NCI-H748 (cell line): Measurements from ENCODE around the gene IDH3G.

Experiments used
- DNase-seq: peaks from one replicate; lab custom pipeline; 2025; ENCODE audit not compliant: unreplicated experiment; lab: John Stamatoyannopoulos, UW

Gene IDH3G

DNA sequence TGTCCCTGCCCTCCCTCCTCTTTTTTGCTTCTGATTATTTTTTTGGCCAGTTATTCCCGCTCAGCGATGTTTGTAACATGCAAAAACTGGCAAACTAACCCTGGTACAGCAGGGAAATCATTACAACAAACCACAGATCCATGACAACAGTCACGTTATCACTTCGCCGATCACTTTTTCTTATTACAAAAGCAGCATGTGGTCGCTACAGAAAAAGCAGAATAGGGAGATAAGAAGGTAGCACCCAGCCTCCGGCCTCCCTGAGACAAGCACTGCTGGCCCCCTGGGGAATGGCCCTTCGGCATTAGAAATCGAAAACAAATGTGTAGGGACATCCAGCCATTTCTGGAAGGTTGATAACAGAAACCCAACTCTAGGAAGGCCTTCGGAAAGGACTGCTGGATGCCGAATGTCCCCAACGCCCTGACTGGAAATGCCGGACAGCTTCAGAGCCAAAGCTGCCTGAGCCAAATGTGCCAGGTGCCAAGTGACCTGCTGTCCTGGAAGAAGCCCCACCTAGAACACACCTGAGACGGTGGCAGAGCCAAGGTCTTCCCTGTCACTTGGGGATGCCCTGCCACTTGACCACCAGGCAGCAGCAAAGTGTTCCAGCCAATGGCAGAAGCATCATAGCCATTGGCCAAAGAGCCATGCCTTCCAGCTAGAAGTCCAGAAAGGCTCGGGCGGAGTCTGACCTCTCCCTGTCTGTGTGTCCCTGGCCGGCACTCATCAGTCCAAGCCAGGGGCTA is 2.9 kb downstream of the IDH3G start:
- DNase-seq = no peak

DNA sequence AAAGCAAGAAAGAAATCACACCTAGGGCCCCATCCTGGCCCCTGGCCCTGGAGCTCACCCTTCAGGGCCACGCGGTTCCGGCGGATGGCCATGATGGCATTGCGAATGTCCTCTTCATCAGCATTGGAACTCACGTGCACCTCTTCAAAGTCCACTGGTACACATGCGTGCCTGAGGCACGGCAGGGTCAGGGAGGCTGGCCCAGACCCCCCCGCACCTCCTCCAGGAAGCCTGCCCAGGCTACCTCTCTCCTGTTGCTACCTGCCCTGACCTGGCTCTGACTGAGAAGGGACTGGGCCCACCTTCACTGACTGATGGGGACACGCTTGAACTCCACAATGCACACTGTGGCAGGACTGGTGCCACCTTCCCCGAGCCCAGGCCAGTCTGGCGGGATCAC is 4.5 kb downstream of the IDH3G start:
- no peak for DNase-seq

DNA sequence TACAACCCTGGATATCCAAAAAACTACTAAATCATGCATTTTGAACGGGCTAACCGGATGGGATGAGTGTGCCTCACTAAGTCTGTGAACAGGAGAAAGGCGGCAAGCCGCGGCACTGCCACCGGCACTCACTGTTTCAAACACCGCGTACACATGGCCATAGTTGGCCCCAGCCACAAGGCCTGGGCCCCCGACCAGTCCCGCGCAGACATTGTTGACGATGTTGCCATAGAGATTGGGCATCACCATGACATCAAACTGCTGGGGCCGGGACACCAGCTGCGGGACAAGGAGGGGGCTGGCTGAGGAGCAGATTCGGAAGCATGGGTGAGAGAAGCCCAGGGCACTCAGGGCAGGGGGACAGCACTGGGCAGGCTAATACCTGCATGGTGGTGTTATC is 7.5 kb downstream of the IDH3G start:
- DNase-seq = no peak

DNA sequence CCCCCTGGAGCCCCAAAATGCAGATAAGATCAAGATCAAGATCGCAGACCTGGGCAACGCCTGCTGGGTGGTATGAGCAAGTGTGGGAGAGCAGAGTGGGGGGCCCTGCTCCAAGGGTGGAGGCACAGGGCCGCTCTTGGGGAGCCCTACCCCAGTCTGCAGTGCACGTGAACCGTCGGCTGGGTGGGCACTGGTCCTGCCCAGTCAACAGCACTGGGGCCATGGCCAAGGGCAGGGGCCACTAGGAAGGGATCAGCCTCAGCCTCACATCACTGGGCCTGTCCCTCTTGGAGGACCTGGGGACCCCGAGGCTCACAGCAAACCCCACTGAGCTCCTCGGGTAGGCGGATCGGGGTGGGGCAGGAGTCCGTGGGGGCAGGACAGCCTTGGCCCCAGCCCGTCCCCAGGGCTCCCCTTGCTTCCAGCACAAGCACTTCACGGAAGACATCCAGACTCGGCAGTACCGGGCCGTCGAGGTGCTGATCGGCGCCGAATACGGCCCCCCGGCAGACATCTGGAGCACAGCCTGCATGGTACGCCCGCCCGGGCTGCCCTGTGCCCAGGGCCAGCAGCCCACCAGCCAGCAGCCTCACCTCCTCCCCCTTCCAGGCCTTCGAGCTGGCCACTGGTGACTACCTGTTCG is 9.7 kb downstream of the IDH3G start:
- DNase-seq = no peak

DNA sequence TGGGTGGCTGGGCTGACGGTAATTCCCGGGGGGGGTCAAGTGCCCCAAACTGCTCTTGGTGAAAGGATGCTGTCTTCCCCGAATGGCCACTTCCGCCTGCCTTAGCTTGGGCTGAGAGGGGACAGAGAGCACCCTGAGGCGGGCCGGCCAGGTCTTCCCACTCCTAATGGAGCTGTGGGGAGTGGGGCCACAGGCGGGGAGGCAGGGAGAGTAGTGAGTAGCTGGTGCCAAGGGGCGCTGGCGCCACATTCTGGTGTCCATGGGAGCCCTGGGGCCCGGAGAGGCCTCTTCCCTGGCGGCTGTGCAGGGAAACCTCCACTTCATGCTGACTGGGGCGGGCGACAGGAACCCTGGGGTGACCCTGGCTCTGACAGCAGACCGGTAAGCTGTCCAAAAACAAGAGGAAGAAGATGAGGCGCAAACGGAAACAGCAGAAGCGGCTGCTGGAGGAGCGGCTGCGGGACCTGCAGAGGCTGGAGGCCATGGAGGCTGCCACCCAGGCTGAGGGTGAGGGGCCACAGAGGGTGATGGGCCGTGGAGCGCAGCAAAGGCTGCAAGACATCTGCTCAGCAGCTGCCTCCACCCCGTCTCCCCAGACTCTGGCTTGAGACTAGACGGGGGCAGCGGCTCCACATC is 10.7 kb downstream of the IDH3G start:
- no peak for DNase-seq

DNA sequence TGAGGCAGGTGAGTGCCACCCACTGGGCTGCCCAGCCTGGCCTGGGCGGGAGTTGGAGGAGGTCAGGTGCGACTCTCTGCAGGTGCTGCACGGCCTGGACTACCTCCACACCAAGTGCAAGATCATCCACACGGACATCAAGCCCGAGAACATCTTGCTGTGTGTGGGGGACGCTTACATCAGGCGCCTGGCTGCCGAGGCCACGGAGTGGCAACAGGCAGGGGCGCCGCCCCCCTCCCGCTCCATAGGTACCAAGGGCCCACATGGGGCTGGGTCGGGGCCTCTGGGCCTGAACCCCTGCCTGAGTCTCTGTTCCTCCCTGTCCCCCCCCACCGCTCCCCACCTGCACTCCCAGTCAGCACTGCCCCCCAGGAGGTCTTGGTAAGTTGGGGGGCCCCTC is 11.3 kb downstream of the IDH3G start:
- no peak for DNase-seq

DNA sequence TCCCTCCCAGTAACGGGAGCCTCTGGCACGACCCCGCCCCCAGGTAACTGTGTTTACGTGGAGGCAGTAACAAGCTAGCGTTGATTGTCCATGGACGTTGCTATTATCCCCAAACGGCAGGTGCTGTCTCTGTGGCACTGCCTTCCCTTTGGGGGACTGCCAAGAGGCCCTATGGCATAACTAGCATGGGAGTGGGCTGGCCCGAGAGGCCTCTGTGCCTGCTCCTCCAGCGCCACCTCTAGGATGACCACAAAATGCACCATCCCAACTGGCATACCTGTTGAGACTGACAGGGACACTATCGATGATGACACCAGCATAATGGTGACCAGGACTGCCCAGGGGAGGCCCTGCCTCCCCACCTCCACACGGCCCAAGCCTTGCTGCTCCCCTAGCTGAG is 11.9 kb downstream of the IDH3G start:
- DNase-seq = peak; percentile 92

DNA sequence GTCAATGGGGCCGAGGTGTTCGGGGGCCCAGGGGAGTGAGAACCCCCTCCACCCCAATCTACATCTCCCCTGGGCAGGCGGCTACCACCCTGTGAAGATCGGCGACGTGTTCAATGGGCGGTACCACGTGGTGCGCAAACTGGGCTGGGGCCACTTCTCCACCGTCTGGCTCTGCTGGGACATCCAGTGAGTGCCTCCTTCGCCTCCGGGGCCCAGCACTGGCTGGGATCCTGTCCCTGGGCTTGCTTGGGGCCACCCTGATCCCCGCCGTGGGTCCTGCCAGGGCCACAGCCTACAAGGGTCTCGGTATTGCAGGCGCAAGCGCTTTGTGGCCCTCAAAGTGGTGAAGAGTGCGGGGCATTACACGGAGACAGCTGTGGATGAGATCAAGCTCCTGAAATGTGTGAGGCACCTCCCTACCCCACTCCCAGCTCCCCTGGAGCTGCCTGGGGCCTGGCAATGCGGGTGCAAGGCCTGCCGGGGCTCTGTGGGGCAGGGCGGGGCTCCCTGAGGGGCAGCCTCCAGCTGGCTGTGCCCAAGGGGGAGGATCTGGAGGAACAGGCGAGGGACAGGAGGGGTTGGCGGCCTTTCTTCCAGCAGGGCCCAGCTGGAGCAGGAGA is 12.6 kb downstream of the IDH3G start:
- DNase-seq = no peak

DNA sequence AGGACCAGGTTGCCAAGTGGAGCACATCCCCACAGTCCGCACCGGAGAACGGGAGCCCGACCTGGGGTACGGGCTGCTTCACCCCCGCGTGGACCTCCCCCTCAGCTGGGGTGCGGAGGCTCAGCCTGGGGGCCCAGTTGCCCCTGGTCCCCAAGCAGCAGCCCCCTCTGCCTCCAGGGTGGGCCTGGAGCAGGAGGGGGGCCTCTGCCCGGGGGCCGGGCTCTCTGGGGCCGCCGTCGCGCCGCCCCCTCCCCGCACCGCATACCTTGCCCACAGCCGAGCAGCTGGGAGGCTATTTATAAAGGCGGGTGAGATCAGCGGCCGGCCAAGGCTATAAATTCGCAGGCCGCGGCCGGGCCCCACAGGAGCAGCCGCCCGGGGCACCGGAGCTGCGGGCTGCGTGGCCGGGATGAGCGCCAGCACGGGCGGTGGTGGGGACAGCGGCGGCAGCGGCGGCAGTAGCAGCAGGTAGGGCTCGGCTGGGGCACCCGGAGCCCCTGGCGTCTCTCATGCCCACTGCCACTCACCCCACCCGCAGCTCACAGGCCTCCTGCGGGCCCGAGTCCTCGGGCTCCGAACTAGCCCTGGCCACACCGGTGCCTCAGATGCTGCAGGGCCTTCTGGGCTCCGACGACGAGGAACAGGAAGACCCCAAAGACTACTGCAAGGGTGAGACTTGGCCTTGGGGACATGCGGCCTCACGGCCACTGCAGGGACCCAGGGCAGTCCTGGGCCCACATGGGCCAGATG is 13.3 kb downstream of the IDH3G start, which contains the start of gene SRPK3:
TSS of gene SRPK3 (plus strand) at position 364 of the 750 bp plus-strand sequence. CDS start at position 410, 46 bp downstream.
- no peak for DNase-seq

DNA sequence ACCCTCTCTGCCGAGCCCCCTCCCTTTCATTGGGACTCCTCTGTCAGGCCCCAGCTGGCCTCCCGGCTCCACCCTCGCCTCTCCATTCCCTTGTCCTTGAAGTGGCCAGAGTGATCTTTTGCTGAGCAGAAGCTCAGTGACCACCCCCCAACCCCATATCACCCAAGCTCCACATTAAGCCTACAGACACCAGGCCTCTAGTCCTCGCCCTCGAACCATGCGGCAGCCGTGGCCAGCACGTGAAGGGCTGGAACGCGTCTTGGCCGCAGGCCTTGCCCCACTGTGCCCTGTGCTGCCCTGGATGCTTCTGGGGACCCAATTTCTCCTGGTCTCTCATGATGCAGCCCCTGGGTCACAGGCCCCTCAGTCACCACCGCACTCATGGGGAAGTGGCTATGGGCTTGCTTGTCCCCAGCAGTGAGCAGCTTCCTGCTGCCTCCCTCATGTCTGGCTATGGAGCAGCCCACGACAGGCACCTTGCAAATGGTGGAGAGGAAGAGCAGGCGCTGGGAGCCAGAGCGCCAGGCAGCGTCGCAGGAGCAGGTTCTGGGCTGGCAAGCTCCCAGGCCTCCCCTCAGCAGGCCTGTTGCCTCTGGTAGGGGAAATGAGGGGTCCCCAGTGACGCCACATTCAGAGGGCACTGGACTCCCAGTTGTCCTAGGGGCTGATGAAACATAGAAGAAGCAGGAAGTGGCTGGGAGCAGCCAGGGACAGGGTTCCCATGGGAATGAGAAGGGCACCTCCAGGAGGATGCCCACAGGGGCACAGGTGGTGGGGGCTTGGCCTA is 14.1 kb downstream of the IDH3G start:
- DNase-seq = no peak

DNA sequence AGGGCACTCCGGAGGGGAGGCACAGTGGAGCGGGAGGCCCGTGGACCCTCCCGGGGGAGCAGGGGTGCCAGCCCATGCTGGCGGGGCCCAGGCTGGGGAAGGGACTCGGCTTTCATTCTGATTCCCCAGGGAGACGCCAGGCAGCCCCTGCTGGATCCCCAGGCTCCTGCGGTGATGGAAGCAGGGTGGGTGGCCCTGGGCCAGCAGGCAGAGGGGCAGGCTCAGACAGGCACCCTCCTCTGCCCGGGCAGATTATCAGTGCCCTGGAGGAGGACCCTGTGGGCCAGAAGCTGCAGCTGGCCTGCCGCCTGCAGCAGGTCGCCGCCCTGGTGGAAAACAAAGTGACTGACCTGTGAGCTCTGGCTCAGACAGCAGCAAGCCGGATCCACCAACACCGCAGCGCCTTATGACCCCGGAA is 15.5 kb downstream of the IDH3G start:
- no peak for DNase-seq

DNA sequence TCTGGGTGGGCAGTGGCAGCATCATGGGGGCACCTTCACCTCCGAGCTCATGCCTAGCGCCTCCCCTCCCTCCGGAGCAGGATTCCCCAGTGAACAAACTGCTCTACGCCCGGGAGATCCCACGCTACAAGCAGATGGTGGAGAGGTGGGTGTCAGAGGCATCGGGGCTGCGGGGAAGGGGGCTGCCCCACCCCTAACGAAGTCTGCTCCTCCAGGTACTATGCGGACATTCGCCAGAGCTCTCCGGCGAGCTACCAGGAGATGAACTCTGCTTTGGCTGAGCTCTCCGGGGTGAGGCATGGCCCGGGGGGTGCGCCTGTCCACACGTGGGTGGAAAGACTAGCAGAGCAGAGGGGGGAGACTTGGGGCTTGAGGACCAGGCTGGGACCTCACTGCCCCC is 16.0 kb downstream of the IDH3G start:
- no peak for DNase-seq

DNA sequence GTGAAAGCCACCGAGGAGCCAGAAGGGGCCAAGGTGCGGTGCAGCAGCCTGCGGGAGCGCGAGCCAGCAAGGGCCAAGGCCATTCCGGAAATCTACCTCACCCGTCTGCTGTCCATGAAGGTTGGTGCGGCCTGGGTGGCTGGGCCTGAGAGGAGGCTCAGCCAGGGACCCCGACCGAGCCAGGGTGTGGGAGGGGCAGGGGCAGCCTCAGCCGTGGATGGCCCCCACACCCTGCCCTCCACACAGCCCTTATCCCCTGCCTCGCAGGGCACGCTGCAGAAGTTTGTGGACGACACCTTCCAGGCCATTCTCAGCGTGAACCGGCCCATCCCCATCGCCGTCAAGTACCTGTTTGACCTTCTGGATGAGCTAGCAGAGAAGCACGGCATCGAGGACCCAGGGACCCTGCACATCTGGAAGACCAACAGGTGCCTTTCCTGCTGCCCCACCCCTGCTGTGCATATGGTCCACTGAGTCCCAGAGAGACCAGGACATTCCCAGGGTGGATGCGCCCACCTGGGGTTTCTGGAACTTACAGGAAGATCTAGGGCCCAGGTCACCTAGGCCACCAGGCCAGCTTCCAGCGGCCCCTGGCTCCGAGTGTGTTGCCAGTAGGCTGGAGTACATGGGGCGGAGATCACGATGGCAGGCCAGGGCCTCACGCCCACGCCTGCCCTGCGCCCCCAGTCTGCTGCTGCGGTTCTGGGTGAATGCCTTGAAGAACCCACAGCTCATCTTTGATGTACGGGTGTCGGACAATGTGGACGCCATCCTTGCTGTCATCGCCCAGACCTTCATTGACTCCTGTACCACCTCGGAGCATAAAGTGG is 16.7 kb downstream of the IDH3G start:
- DNase-seq = no peak

DNA sequence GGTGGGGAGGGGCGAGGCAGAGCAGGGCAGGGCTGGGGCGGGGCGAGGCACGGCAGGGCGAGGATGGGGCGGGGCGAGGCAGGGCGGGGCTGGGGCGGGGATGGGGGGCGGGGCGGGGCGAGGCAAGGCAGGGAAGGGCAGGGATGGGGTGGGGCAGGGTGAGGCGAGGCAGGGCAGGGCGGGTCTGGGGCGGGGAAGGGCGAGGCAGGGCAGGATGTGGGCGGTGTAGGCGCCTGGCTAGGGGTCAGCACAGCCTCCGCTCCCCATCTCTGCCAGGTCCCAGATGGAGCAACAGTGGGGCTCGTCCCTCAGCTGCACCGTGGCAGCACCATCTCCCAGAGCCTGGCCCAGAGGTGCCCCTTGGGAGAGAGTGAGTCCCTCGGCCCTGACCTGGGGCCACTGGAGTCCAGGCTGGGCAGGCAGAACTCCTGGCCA is 17.5 kb downstream of the IDH3G start:
- DNase-seq = peak; percentile 8

DNA sequence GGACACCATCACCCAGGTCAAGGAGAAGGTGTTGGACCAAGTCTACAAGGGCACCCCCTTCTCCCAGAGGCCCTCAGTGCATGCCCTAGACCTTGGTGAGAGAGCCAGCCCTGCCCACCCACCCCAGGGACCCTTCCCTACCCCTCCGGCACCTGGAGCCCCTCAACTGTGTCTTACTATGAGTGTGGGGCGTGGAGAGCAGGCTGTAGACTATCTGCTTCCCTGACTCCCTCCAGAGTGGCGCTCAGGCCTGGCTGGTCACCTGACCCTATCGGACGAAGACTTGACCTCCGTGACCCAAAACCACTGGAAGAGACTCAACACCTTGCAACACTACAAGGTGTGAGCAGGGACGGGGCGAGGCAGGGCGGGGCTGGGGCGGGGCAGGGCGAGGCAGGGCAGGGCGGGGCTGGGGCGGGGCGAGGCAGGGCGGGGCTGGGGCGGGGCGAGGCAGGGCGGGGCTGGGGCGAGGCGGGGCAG is 18.0 kb downstream of the IDH3G start:
- no peak for DNase-seq

DNA sequence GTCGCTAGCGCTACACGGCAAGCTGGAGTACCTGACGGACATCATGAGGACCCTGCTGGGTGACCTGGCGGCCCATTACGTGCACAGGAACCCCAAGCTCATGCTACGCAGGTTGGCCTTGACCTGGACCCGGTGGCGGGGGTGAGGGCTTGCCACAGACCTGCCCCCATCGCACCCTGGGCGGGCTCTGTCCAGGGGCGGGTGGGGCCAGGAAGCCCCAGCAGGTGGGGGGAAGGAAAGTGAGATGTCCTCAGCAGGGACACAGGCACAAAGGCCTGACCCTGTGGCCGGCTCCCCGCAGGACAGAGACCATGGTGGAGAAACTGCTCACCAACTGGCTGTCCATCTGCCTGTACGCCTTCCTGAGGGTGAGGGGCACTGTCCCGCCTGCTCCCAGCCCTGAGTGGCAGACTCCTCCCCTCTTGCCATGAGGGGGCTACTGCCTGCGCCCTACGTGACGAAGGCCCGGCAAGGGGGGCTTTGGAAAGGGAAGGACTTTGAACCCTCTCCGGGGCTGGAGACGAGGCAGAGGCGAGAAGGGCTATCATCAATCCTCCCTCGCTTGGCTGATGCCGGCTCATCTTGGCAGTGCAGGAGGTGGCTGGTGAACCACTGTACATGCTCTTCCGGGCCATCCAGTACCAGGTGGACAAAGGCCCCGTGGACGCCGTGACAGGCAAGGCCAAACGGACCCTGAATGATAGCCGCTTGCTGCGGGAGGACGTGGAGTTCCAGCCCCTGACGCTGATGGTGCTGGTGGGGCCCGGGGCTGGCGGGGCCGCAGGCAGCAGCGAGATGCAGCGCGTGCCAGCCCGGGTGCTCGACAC is 18.7 kb downstream of the IDH3G start:
- no peak for DNase-seq

DNA sequence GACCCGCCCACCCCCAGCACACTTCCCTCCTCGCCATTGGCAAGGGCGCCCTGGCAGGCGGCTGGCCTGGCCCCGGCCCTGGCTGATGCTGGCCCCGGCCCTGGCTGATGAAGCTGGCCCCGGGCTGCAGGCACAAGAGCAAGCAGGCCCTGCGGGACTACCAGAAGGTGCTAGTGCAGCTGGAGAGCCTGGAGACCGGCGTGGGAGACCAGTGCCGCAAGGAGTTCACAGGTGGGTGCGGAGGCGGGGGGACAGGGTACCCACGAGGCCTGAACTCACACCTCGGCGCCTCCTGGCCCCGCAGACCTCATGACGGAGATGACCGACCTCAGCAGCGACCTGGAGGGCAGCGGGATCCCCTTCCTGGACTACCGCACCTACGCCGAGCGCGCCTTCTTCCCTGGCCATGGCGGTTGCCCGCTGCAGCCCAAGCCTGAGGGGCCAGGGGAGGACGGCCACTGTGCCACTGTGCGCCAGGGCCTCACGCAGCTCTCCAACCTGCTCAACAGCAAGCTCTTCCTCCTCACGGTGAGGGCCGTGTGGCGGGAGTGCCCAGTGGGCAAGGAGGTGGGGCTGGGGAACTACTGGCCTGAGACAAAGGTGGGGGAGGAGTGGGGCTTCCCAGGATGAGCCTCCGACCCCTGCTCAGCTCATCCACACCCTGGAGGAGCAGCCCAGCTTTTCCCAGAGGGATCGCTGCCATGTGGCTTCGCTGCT is 19.4 kb downstream of the IDH3G start:
- no peak for DNase-seq
